K562 (cell line): Measurements from ENCODE around the gene ADGRA1. TPM values are rescaled to one million over a fixed set of nuclear protein-coding genes. Genes with fewer than 3 reads are reported as not detected.

Experiments used
- ATAC-seq: fragments of 200-7000 bp; cut with Tn5 transposase; 3 replicates; pipeline ENCODE4 v1.9.1; 2020; ENCODE audit warnings: moderate library complexity
- BruUV-seq: library from RNA; stranded (reverse); fragments of 400-500 nt; replicated peaks from 2 replicates; lab custom pipeline; 2021; lab: Mats Ljungman, UMichigan
- CTCF ChIA-PET: fragments of 300-600 bp; formaldehyde crosslinking; extraction: SDS; loops from one replicate; lab custom pipeline; 2021; ENCODE audit warnings: low intra/inter-chr PET ratio; lab: Yijun Ruan, JAX
- POLR2A ChIA-PET: fragments of 300-600, 350-650 bp; sonication (Branson Sonifier 250); formaldehyde crosslinking; extraction: SDS; loops from one replicate; lab custom pipeline; 2021; ENCODE audit warnings: antibody characterized with exemption, inconsistent platforms; lab: Yijun Ruan, JAX
- DNase-seq, 4 experiments: peaks; one replicate each; pipeline versions ENCODE4 v3.0.0 to v3.0.0-alpha.2; 2011 to 2018; ENCODE audit warnings: low spot score in 3 of 4, mixed read lengths in 3 of 4; ENCODE audit errors: extremely low read depth in 1 of 4
- FAIRE-seq: peaks from 2 replicates; lab custom pipeline; 2011; peaks lifted over from hg19 to GRCh38; lab: Jason Lieb, UNC
- H2AFZ ChIP-seq: 2 replicates; pipeline ENCODE4 v1.6.0; 2011; ENCODE audit warnings: low read depth, low read length, control low read depth, inconsistent platforms
- H3K27ac ChIP-seq: fragments of 200-600 bp; 3 replicates; pipeline ENCODE4 v1.8.0; 2011; ENCODE audit warnings: low read depth, mild to moderate bottlenecking, control low read depth, inconsistent platforms, low read length, moderate library complexity, mixed read lengths; ENCODE audit errors: extremely low read depth
- H3K27me3 ChIP-seq, 2 experiments: fragments of 300-600 bp in 1 of 2; 2 replicates in 1 of 2; 3 replicates in 1 of 2; pipeline versions ENCODE4 v1.6.0 to v1.8.0; 2011; ENCODE audit warnings: inconsistent platforms in 2 of 2, low read length in 2 of 2, mild to moderate bottlenecking in 1 of 2, mixed read lengths in 1 of 2, moderate library complexity in 1 of 2; ENCODE audit not compliant: control insufficient read depth in 2 of 2, insufficient read depth in 2 of 2
- H3K36me3 ChIP-seq: fragments of 300-600 bp; 3 replicates; pipeline ENCODE4 v1.8.0; 2011; ENCODE audit warnings: mild to moderate bottlenecking, low read length, inconsistent platforms; ENCODE audit not compliant: control insufficient read depth, insufficient read depth
- H3K4me1 ChIP-seq, 2 experiments: fragments of 200-600 bp in 1 of 2; replicated peaks in 1 of 2; 2 replicates in 1 of 2; 3 replicates in 1 of 2; pipeline versions ENCODE4 v1.5.1 to v1.8.0; 2011; ENCODE audit warnings: inconsistent platforms in 2 of 2, low read length in 2 of 2, mild to moderate bottlenecking in 1 of 2, mixed read lengths in 1 of 2, moderate library complexity in 1 of 2; ENCODE audit not compliant: control insufficient read depth in 2 of 2, insufficient read depth in 2 of 2
- H3K4me2 ChIP-seq: 2 replicates; pipeline ENCODE4 v1.6.1; 2011; ENCODE audit warnings: low read length, control low read depth, inconsistent platforms, mixed read lengths; ENCODE audit not compliant: insufficient read depth
- H3K4me3 ChIP-seq: fragments of 200-600 bp; sonication (generic), shearing (Covaris generic); 2 replicates; pipeline ENCODE4 v1.5.1; 2016; ENCODE audit warnings: control low read depth, inconsistent platforms
- H3K79me2 ChIP-seq: fragments of 200-600 bp; 3 replicates; pipeline ENCODE4 v1.8.0; 2011; ENCODE audit warnings: low read length, inconsistent platforms; ENCODE audit not compliant: control insufficient read depth, insufficient read depth
- H3K9ac ChIP-seq, 2 experiments: 2 replicates each; pipeline versions ENCODE4 v1.6.0 to v1.6.1; 2011; ENCODE audit warnings: low read depth in 2 of 2, low read length in 2 of 2, control low read depth in 1 of 2, inconsistent platforms in 1 of 2, mild to moderate bottlenecking in 1 of 2, mixed read lengths in 1 of 2; ENCODE audit not compliant: insufficient read depth in 1 of 2
- H3K9me1 ChIP-seq: one replicate; pipeline ENCODE4 v1.6.0; 2011; ENCODE audit warnings: inconsistent platforms, mild to moderate bottlenecking, low read length, moderate library complexity; ENCODE audit not compliant: control insufficient read depth, insufficient read depth
- H3K9me3 ChIP-seq: replicated peaks from 2 replicates; pipeline ENCODE4 v1.5.1; 2011; ENCODE audit warnings: low read depth, low read length, inconsistent platforms; ENCODE audit not compliant: control insufficient read depth, insufficient read depth
- H4K20me1 ChIP-seq: replicated peaks from 2 replicates; pipeline ENCODE4 v1.6.1; 2011; ENCODE audit warnings: low read length, inconsistent platforms, mixed read lengths; ENCODE audit not compliant: control insufficient read depth, insufficient read depth
- ARNT ChIP-seq, 2 experiments: fragments of 450-650 bp; IDR thresholded peaks; 2 replicates each; pipeline ENCODE4 v1.6.1; 2016; ENCODE audit warnings: mild to moderate bottlenecking in 1 of 2
- DIDO1 ChIP-seq: fragments of 450-650 bp; IDR thresholded peaks from 2 replicates; pipeline ENCODE4 v1.6.1; 2016; ENCODE audit warnings: low read depth, missing biosample characterization, missing genetic modification characterization
- HMBOX1 ChIP-seq: sonication (generic); IDR thresholded peaks from 2 replicates; pipeline ENCODE4 v1.6.1; 2016
- KDM2B ChIP-seq: fragments of 250-450 bp; sonication (Bioruptor Pico); IDR thresholded peaks from 2 replicates; pipeline ENCODE4 v1.8.0; 2021; ENCODE audit warnings: mild to moderate bottlenecking, moderate library complexity
- MAX ChIP-seq: sonication (generic); formaldehyde crosslinking; IDR thresholded peaks from 2 replicates; pipeline ENCODE4 v1.9.0; 2022; ENCODE audit warnings: mild to moderate bottlenecking, missing genetic modification reagents
- PTBP1 ChIP-seq: fragments of 200-400 bp; formaldehyde crosslinking; IDR thresholded peaks from 2 replicates; pipeline ENCODE4 v1.6.1; 2017; ENCODE audit warnings: low read depth, low read length
- RBFOX2 ChIP-seq: fragments of 200-400 bp; formaldehyde crosslinking; IDR thresholded peaks from 2 replicates; pipeline ENCODE4 v1.6.1; 2017; ENCODE audit warnings: low read depth, mild to moderate bottlenecking, low read length, moderate library complexity
- TCF15 ChIP-seq: fragments of 250-450 bp; sonication (Bioruptor Pico); IDR thresholded peaks from 2 replicates; pipeline ENCODE4 v1.8.0; 2022; ENCODE audit warnings: moderate library complexity, mild to moderate bottlenecking, inconsistent platforms
- ZNF740 ChIP-seq, 3 experiments: fragments of 200-800 bp in 1 of 3; sonication (Bioruptor generic) in 1 of 3; sonication (generic) in 1 of 3; formaldehyde crosslinking in 1 of 3; IDR thresholded peaks; 2 replicates each; pipeline versions ENCODE4 v1.6.1 to v1.8.0; 2016 to 2022; ENCODE audit warnings: mild to moderate bottlenecking in 2 of 3, missing compliant biosample characterization in 2 of 3, missing genetic modification characterization in 2 of 3, missing genetic modification reagents in 1 of 3
- WGBS: fragments of 100-300 bp; shearing (Covaris generic); methylation state at CpG from one replicate; pipeline ENCODE4 v1.1.6; 2016; ENCODE audit warnings: low coverage, mixed read lengths; ENCODE audit not compliant: insufficient coverage; ENCODE audit errors: missing lambda C conversion rate; 5-methylcytosine and 5-hydroxymethylcytosine counted together
- in situ Hi-C: fragments of 300-500 bp; cut with MboI; formaldehyde crosslinking; loops from 4 replicates; pipeline ENCODE4 v1.15.0; 2018; ENCODE audit warnings: inconsistent platforms, mixed read lengths
- intact Hi-C: fragments of 100-400 bp; cut with micrococcal nuclease; formaldehyde crosslinking; loops from 2 replicates; pipeline ENCODE4 v1.14.2; 2022
- polyA plus RNA-seq, 8 experiments: library from polyadenylated mRNA; depleted of rRNA in 4 of 8; stranded (reverse) in 5 of 8; unstranded in 3 of 8; fragments of >200 nt; fragmentation: Nextera tagmentation in 2 of 8; fragmentation: Illumina TruSeq in 1 of 8; extraction: Ambion mirVana in 2 of 8; extraction: Trizol in 1 of 8; gene quantifications; 2 replicates each; pipeline versions ENCODE4 v1.2.1 to v1.2.3, GENCODE V29; 2011 to 2014; ENCODE audit warnings: inconsistent platforms in 1 of 8, missing spikeins in 1 of 8
- total RNA-seq, 7 experiments: library from RNA; depleted of rRNA in 6 of 7; stranded (reverse); fragments of >200 nt in 6 of 7; fragmentation: Illumina TruSeq in 2 of 7; extraction: Trizol in 2 of 7; gene quantifications; 2 replicates each; pipeline versions ENCODE4 v1.2.1 to v1.2.3, GENCODE V29; 2011 to 2021; ENCODE audit warnings: low replicate concordance in 1 of 7

Gene ADGRA1
- total and polyA plus RNA-seq, 9 of the 15 experiments (the other 6 are each of a cell fraction or from before 2014, with no cell fraction given): not detected

GRCh38 chr10:133042816-133043215, 44.9 kb upstream of the ADGRA1 start:
- intact Hi-C loops (no loop called here), in situ Hi-C loops (no loop called here)
- no peak for FAIRE-seq
- peaks cover 0 to 5% of the 10 kb centered on the region in 2 experiments; a peak in 1 of 5 replicates for H3K4me1 ChIP-seq
- BruUV-seq: no TSS peak
- no peaks in the 10 kb centered on the region for H3K36me3 ChIP-seq
- WGBS: under 1% methylated on average over 13 of the region's 18 CpGs
- TF ChIP-seq KDM2B (CRISPR knock-in tag): no peak
- no peak for TF ChIP-seq ARNT (IDR thresholded peaks at IDR 0.05)
- no peak for TF ChIP-seq ZNF740 (CRISPR knock-in tag; IDR thresholded peaks at IDR 0.05)
- no peak for TF ChIP-seq ZNF740 (tag; IDR thresholded peaks at IDR 0.05)
- no peak for TF ChIP-seq MAX (CRISPR knock-in tag)
- no peak for TF ChIP-seq HMBOX1
- no peak for TF ChIP-seq DIDO1 (tag)
- no peak for TF ChIP-seq PTBP1
- TF ChIP-seq RBFOX2: no peak
- TF ChIP-seq TCF15: no peak
- H3K9me1 ChIP-seq: no peaks in the 10 kb centered on the region
- H3K4me2 ChIP-seq: no peak overlapping the region
- no peaks in the 10 kb centered on the region; the same call in 1 of the 2 replicates for H4K20me1 ChIP-seq
- H3K9ac ChIP-seq: no peak overlapping the region
- no peak overlapping the region for H3K4me3 ChIP-seq
- ChIA-PET CTCF (no interaction called here), POLR2A (interaction anchor here (0.6 kb wide), 2 partner anchors 31 to 151 kb away, joined by 3 read pairs; no protein-coding TSS in a partner anchor)
- peaks cover 3 to 63% of the 10 kb centered on the region in 2 experiments; a peak in 3 of 5 replicates for H3K27me3 ChIP-seq
- no peak overlapping the region for H2AFZ ChIP-seq
- DNase-seq: no peak
- no peak overlapping the region for H3K27ac ChIP-seq
- no peak for ATAC-seq
- H3K9me3 ChIP-seq: no peaks in the 10 kb centered on the region
- no peaks in the 10 kb centered on the region for H3K79me2 ChIP-seq
